COLO668 (cell line): ENCODE data around the gene ZNHIT2.

ENCODE experiments used
- DNase-seq: peaks from one replicate; lab custom pipeline; 2025; ENCODE audit not compliant: unreplicated experiment; lab: John Stamatoyannopoulos, UW

The ZNHIT2 gene

GRCh38 chr11:65107751-65108468 lies 9.6 kb downstream of the ZNHIT2 start:
- DNase-seq = no peak

GRCh38 chr11:65107078-65107477 lies 10.4 kb downstream of the ZNHIT2 start:
- no peak for DNase-seq

- no peak for DNase-seq
These were observed 12.9 kb downstream of the ZNHIT2 start for GRCh38 chr11:65104628-65105027.

GRCh38 chr11:65103476-65103875 lies 14.0 kb downstream of the ZNHIT2 start:
- DNase-seq = no peak

- no peak for DNase-seq
These were observed 15.1 kb downstream of the ZNHIT2 start for GRCh38 chr11:65102142-65103095.

- DNase-seq = no peak
These were observed 16.7 kb downstream of the ZNHIT2 start for GRCh38 chr11:65100674-65101350.

GRCh38 chr11:65096926-65097325 lies 20.6 kb downstream of the ZNHIT2 start:
- DNase-seq = no peak

- peak; percentile 93 for DNase-seq
These were observed 21.3 kb downstream of the ZNHIT2 start, which contains the start of gene VPS51 for GRCh38 chr11:65095974-65096806. VPS51 (plus strand) TSS chr11:65096214; CDS start chr11:65096251, 37 bp downstream.

GRCh38 chr11:65095427-65095826 lies 22.1 kb downstream of the ZNHIT2 start:
- no peak for DNase-seq

GRCh38 chr11:65090628-65091027 lies 26.9 kb downstream of the ZNHIT2 start:
- DNase-seq = no peak

- DNase-seq = no peak
These were observed 27.9 kb downstream of the ZNHIT2 start for GRCh38 chr11:65089621-65090020.

- DNase-seq = no peak
These were observed 29.7 kb downstream of the ZNHIT2 start for GRCh38 chr11:65087827-65088226.

GRCh38 chr11:65087216-65087615 lies 30.3 kb downstream of the ZNHIT2 start:
- no peak for DNase-seq

- no peak for DNase-seq
These were observed 30.7 kb downstream of the ZNHIT2 start for GRCh38 chr11:65086809-65087208.

GRCh38 chr11:65085446-65085845 lies 32.1 kb downstream of the ZNHIT2 start:
- no peak for DNase-seq

- no peak for DNase-seq
These were observed 32.7 kb downstream of the ZNHIT2 start for GRCh38 chr11:65084598-65085375.

- peak; percentile 95 for DNase-seq
These were observed 33.5 kb downstream of the ZNHIT2 start, which contains the start of the genes CDCA5 and ZFPL1 for GRCh38 chr11:65083834-65084597. CDCA5 (minus strand) TSS chr11:65084040; CDS start chr11:65083978, 62 bp downstream. ZFPL1 (plus strand) TSS chr11:65084222; CDS start chr11:65084699, 477 bp downstream.

GRCh38 chr11:65083134-65083833 lies 34.2 kb downstream of the ZNHIT2 start:
- no peak for DNase-seq
